ENCODE measurements around the gene INPP4A. TPM values are rescaled to one million over a fixed set of nuclear protein-coding genes. Genes with fewer than 3 reads are reported as not detected.

INPP4A gene
- polyA plus RNA-seq, 1 of the 3 experiments (the other 2 are of a cell fraction), result 15.0 TPM

DNA sequence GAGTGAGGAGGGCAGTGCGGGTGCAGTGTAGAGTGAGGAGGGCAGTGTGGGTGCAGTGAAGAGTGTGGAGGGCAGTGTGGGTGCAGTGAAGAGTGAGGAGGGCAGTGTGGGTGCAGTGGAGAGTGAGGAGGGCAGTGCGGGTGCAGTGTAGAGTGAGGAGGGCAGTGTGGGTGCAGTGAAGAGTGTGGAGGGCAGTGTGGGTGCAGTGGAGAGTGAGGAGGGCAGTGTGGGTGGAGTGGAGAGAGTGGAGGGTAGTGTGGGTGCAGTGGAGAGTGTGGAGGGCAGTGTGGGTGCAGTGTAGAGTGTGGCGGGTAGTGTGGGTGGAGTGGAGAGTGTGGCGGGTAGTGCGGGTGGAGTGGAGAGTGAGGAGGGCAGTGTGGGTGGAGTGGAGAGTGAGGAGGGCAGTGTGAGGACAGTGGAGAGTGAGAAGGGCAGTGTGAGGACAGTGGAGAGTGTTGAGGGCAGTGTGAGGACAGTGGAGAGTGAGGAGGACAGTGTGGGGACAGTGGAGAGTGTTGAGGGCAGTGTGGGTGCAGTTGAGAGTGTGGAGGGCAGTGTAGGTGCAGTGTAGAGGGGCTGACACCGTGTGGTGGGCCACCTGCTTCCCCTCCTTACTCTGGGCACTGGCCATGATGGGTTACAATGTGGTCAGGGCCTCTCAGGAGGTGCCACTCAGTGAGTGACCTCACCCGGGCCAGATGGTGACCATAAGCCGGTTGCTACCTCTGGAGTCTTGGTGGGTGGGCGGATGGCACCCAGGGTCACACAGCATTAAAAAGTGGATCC is 28.5 kb downstream of the INPP4A start (continued):
- TF ChIP-seq ZBTB33 (IDR thresholded peaks at IDR 0.05; ENCODE audit: borderline replicate concordance, low read depth), result no peak
- no peak for TF ChIP-seq SIN3A (IDR thresholded peaks at IDR 0.05; ENCODE audit: borderline replicate concordance, low read depth, low read length)
- TF ChIP-seq EP300 (IDR thresholded peaks at IDR 0.05; ENCODE audit: borderline replicate concordance in 1 of 2, low read depth in 1 of 2, low read length in 1 of 2), result no peak
- TF ChIP-seq, protein P1, sequence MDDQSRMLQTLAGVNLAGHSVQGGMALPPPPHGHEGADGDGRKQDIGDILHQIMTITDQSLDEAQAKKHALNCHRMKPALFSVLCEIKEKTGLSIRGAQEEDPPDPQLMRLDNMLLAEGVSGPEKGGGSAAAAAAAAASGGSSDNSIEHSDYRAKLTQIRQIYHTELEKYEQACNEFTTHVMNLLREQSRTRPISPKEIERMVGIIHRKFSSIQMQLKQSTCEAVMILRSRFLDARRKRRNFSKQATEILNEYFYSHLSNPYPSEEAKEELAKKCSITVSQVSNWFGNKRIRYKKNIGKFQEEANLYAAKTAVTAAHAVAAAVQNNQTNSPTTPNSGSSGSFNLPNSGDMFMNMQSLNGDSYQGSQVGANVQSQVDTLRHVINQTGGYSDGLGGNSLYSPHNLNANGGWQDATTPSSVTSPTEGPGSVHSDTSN (IDR thresholded peaks at IDR 0.05), result no peak
- TF ChIP-seq CHD2 (IDR thresholded peaks at IDR 0.05; ENCODE audit: low read length, partially characterized antibody), result no peak
- no peak for TF ChIP-seq CTCF (IDR thresholded peaks at IDR 0.05)
- TF ChIP-seq RCOR1 (IDR thresholded peaks at IDR 0.05; ENCODE audit: low read length), result no peak
- TF ChIP-seq TEAD4 (IDR thresholded peaks at IDR 0.05; ENCODE audit: borderline replicate concordance, insufficient read depth), result no peak

- Histone ChIP-seq H3K79me2 (ENCODE audit: insufficient read depth) (peaks cover 19% of the 10 kb centered on the region), H2AFZ (ENCODE audit: low read depth) (no peak overlapping the region), H3K9me2 (no peaks in the 10 kb centered on the region), H3K9ac (no peak overlapping the region), H3K4me1 (ENCODE audit: control insufficient read depth in 1 of 2, insufficient read depth in 2 of 2, low read depth in 1 of 2, low read length in 1 of 2) (peaks cover 23 to 59% of the 10 kb centered on the region in 2 experiments; a peak in 3 of 4 replicates), H3K9me3 (no peaks in the 10 kb centered on the region), H3K36me3 (replicated peaks in 1 of 2; ENCODE audit: control insufficient read depth in 1 of 2, insufficient read depth in 2 of 2, low read length in 1 of 2) (no peaks in the 10 kb centered on the region), H3K27ac (ENCODE audit: low read depth in 2 of 2, low read length in 1 of 2) (no peak overlapping the region; a peak in 1 of 4 replicates), H3F3A (replicated peaks; ENCODE audit: insufficient read depth) (peaks cover 1% of the 10 kb centered on the region), H4K20me1 (ENCODE audit: insufficient read depth) (peaks cover 43% of the 10 kb centered on the region), H3K4me2 (no peak overlapping the region), H3K4me3 (ENCODE audit: low read depth in 2 of 2, low read length in 1 of 2) (no peak overlapping the region), H3K27me3 (ENCODE audit: insufficient read depth) (no peaks in the 10 kb centered on the region)
- no peak for DNase-seq
- CTCF ChIA-PET, result interaction anchor here (3.0 kb wide), 1 partner anchor 14 kb away, joined by 11 read pairs; no protein-coding TSS in a partner anchor
- POLR2A ChIA-PET, result no interaction called here
- TF ChIP-seq, protein P2, sequence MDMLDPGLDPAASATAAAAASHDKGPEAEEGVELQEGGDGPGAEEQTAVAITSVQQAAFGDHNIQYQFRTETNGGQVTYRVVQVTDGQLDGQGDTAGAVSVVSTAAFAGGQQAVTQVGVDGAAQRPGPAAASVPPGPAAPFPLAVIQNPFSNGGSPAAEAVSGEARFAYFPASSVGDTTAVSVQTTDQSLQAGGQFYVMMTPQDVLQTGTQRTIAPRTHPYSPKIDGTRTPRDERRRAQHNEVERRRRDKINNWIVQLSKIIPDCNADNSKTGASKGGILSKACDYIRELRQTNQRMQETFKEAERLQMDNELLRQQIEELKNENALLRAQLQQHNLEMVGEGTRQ (IDR thresholded peaks at IDR 0.05; ENCODE audit: borderline replicate concordance, low read depth, low read length), result no peak
- WGBS (ENCODE audit: low lambda C conversion rate), result 91% methylated on average over 7 of the region's 10 CpGs
Observed at GRCh38 chr2:98473995-98474780, 29.5 kb downstream of the INPP4A start.

Data from SK-N-SH (cell line).